GM21576 (cell line): ENCODE measurements around the gene SIRT2.

Experiments used
- ATAC-seq: cut with Tn5 transposase; IDR thresholded peaks from one replicate; pipeline ENCODE4 v1.9.1; 2021; ENCODE audit warnings: mild to moderate bottlenecking, moderate library complexity; ENCODE audit not compliant: unreplicated experiment

Gene SIRT2

GRCh38 chr19:38845374-38846024 is 53.9 kb downstream of the SIRT2 start:
- no peak for ATAC-seq

- no peak for ATAC-seq
Measured at GRCh38 chr19:38844093-38844686, 55.2 kb downstream of the SIRT2 start.

GRCh38 chr19:38843175-38843758 is 56.2 kb downstream of the SIRT2 start:
- no peak for ATAC-seq

GRCh38 chr19:38842439-38843174 is 56.8 kb downstream of the SIRT2 start:
- ATAC-seq, result no peak

- ATAC-seq, result no peak
Measured at GRCh38 chr19:38841787-38842438, 57.5 kb downstream of the SIRT2 start.

- no peak for ATAC-seq
Measured at GRCh38 chr19:38841180-38841766, 58.1 kb downstream of the SIRT2 start.

GRCh38 chr19:38840583-38840968 is 58.8 kb downstream of the SIRT2 start:
- ATAC-seq, result no peak

- no peak for ATAC-seq
Measured at GRCh38 chr19:38839816-38840582, 59.4 kb downstream of the SIRT2 start.

GRCh38 chr19:38838986-38839761 is 60.2 kb downstream of the SIRT2 start:
- no peak for ATAC-seq

- no peak for ATAC-seq
Measured at GRCh38 chr19:38838208-38838985, 61.0 kb downstream of the SIRT2 start.

GRCh38 chr19:38837656-38838121 is 61.7 kb downstream of the SIRT2 start:
- no peak for ATAC-seq

- no peak for ATAC-seq
Measured at GRCh38 chr19:38836983-38837626, 62.3 kb downstream of the SIRT2 start.

GRCh38 chr19:38836159-38836982 is 63.0 kb downstream of the SIRT2 start:
- ATAC-seq, result no peak

GRCh38 chr19:38834590-38834989 is 64.8 kb downstream of the SIRT2 start:
- ATAC-seq, result no peak

- ATAC-seq, result no peak
Measured at GRCh38 chr19:38834104-38834490, 65.3 kb downstream of the SIRT2 start.

- ATAC-seq, result no peak
Measured at GRCh38 chr19:38833092-38833425, 66.4 kb downstream of the SIRT2 start.

GRCh38 chr19:38831142-38831605 is 68.2 kb downstream of the SIRT2 start:
- peak; percentile 42 for ATAC-seq
